ENCODE data around the gene CASTOR1. TPM values are rescaled to one million over a fixed set of nuclear protein-coding genes. Genes with fewer than 3 reads are reported as not detected.

The CASTOR1 gene
- total RNA-seq, 1 donor from 2014 or later, result 17.2 TPM

DNA sequence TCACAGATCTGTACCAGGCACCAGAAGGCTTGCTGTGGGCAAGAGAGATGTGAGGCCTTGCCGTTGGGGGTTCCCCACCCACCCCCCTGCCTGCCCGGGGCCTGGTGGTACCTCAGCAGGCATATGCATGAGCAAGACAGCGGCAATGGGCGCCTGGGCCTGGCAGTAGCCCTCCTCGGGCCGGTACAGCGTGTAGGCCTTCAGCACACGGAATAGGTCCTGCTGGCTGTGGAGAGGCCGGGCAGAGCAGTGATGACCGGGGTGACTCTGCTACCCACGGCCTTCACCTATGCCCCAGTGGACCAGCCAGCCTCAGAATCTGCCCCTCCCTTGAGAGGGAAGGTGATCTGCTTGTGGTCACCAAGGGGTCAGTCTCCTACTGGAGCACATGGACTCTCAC lies 5.5 kb upstream of the CASTOR1 start:
- Mint-ChIP-seq H3K36me3 (ENCODE audit: low read depth, unreplicated experiment) (peaks cover 16% of the 10 kb centered on the region), H3K27me3 (ENCODE audit: unreplicated experiment) (peaks cover 2% of the 10 kb centered on the region), H3K4me1 (ENCODE audit: unreplicated experiment) (peaks cover 10% of the 10 kb centered on the region), H3K27ac (ENCODE audit: unreplicated experiment) (no peak overlapping the region), H3K4me3 (ENCODE audit: unreplicated experiment) (no peak overlapping the region), H3K9me3 (ENCODE audit: unreplicated experiment) (no peaks in the 10 kb centered on the region)
- DNase-seq (ENCODE audit: low spot score), result no peak
- TF ChIP-seq, protein P1, sequence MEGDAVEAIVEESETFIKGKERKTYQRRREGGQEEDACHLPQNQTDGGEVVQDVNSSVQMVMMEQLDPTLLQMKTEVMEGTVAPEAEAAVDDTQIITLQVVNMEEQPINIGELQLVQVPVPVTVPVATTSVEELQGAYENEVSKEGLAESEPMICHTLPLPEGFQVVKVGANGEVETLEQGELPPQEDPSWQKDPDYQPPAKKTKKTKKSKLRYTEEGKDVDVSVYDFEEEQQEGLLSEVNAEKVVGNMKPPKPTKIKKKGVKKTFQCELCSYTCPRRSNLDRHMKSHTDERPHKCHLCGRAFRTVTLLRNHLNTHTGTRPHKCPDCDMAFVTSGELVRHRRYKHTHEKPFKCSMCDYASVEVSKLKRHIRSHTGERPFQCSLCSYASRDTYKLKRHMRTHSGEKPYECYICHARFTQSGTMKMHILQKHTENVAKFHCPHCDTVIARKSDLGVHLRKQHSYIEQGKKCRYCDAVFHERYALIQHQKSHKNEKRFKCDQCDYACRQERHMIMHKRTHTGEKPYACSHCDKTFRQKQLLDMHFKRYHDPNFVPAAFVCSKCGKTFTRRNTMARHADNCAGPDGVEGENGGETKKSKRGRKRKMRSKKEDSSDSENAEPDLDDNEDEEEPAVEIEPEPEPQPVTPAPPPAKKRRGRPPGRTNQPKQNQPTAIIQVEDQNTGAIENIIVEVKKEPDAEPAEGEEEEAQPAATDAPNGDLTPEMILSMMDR (IDR thresholded peaks at IDR 0.05; ENCODE audit: unreplicated experiment), result no peak

DNA sequence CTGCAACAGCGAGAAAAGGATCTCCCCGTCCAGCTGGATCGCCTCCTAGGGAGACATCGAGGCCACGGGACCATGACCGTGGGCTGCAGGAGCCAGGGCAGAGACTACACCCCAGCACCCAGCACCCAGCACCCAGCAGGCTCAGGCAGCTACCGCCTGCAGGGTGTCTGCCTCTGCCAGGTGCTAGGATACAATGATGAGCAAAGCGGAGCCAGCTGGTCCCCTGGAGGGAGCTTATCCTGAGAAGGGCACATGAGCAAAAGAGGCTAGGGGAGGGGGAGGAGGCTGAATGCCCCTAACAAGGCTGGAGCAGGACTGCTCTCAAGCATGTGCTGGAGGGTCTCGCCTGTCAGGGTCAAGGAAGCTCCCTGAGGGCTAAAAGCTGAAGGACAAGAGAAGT lies 4.8 kb upstream of the CASTOR1 start:
- peaks cover 10% of the 10 kb centered on the region for H3K4me1 Mint-ChIP-seq (ENCODE audit: unreplicated experiment)
- no peaks in the 10 kb centered on the region for H3K9me3 Mint-ChIP-seq (ENCODE audit: unreplicated experiment)
- H3K4me3 Mint-ChIP-seq (ENCODE audit: unreplicated experiment), result peak overlapping the region; percentile 31
- H3K27me3 Mint-ChIP-seq (ENCODE audit: unreplicated experiment), result peaks cover 2% of the 10 kb centered on the region
- TF ChIP-seq, protein P1 (IDR thresholded peaks at IDR 0.05; ENCODE audit: unreplicated experiment), result no peak
- DNase-seq (ENCODE audit: low spot score), result no peak
- H3K27ac Mint-ChIP-seq (ENCODE audit: unreplicated experiment), result no peak overlapping the region
- peaks cover 16% of the 10 kb centered on the region for H3K36me3 Mint-ChIP-seq (ENCODE audit: low read depth, unreplicated experiment)

DNA sequence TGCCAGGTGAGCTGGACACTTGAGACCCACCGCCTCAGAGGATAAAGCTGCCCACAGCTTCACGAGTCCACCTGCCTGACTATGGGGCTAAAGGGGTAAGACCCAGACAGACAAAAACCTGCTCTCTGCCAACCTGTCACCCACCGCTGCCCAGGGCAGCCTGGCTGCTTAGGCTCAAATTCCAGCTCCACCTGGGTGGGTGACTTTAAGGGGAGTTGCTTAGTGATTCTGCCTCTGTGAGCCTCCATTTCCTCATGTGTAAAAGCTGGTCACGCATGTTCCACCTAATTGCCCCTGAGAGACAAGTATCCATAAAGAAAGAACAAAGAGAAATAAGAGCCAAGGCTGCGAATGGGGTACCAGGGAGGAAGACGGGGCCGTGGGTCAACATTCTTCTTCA lies 3.7 kb upstream of the CASTOR1 start:
- Mint-ChIP-seq H3K4me3 (ENCODE audit: unreplicated experiment) (no peak overlapping the region), H3K36me3 (ENCODE audit: low read depth, unreplicated experiment) (peaks cover 16% of the 10 kb centered on the region), H3K27me3 (ENCODE audit: unreplicated experiment) (peaks cover 2% of the 10 kb centered on the region), H3K4me1 (ENCODE audit: unreplicated experiment) (peaks cover 10% of the 10 kb centered on the region), H3K27ac (ENCODE audit: unreplicated experiment) (no peak overlapping the region), H3K9me3 (ENCODE audit: unreplicated experiment) (no peaks in the 10 kb centered on the region)
- TF ChIP-seq, protein P1 (IDR thresholded peaks at IDR 0.05; ENCODE audit: unreplicated experiment), result no peak
- DNase-seq (ENCODE audit: low spot score), result no peak

DNA sequence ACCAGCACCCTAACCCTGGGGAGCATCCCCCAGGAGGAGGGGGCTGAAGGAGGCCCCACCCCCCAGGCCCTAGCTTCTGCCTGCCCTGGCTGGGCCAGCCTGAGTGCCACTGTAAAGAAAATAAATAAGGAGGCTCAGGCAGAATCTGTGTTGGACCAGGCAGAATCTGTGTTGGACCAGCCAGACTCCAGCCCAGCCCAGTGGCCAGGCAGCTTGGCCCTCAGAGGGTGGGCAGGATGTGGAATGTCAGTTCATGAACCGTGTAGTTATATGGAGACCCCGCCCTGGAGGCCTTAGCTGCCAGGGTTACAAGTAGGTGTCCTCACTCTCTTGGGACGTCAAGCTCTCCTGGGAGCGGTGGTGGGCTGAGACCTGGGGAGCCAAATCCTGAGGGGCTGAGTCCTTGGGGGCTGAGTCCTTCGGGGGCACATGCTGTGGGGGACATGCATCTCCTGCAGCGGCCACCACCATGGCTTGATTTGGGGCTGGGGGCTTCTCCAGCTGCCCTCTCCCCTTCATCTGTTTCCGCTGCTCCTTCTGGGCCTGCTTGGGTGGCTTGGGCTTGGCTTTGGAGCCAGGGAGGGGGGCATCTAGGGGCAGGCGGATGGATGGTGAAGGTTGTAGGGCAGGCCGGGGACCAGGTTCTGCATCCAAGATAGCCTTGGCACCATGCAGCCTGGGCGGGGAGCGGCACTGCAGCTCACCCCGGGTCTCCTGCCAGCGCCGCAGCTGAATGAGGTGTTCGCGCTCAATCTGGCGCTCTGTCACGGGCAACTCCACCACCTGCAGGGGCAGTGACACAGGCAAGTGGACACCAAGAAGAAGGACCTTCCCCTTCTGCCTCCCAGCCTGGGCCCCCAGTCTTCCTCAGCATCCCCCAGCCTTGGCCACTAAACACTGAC lies 3.0 kb upstream of the CASTOR1 start:
- H3K27me3 Mint-ChIP-seq (ENCODE audit: unreplicated experiment), result peaks cover 2% of the 10 kb centered on the region
- no peaks in the 10 kb centered on the region for H3K9me3 Mint-ChIP-seq (ENCODE audit: unreplicated experiment)
- no peak overlapping the region for H3K4me3 Mint-ChIP-seq (ENCODE audit: unreplicated experiment)
- TF ChIP-seq, protein P1 (IDR thresholded peaks at IDR 0.05; ENCODE audit: unreplicated experiment), result no peak
- H3K27ac Mint-ChIP-seq (ENCODE audit: unreplicated experiment), result no peak overlapping the region
- H3K4me1 Mint-ChIP-seq (ENCODE audit: unreplicated experiment), result peaks cover 10% of the 10 kb centered on the region
- H3K36me3 Mint-ChIP-seq (ENCODE audit: low read depth, unreplicated experiment), result peaks cover 16% of the 10 kb centered on the region
- DNase-seq (ENCODE audit: low spot score), result no peak
